HEK293 (cell line): ENCODE measurements around the gene SLC38A10.

ENCODE experiments used
- CTCF ChIA-PET: fragments of 350-600 bp; formaldehyde crosslinking; extraction: SDS; loops from one replicate; lab custom pipeline; 2021; ENCODE audit warnings: antibody characterized with exemption; lab: Yijun Ruan, JAX
- POLR2A ChIA-PET: fragments of 300-600 bp; formaldehyde crosslinking; extraction: SDS; loops from one replicate; lab custom pipeline; 2020; ENCODE audit warnings: antibody characterized with exemption, inconsistent platforms; lab: Yijun Ruan, JAX
- H3K27ac ChIP-seq: fragments of 200-500 bp; sonication (Bioruptor generic); 2 replicates; pipeline ENCODE4 v1.5.1; 2014; ENCODE audit warnings: low read depth, low read length, control low read depth, inconsistent platforms; ENCODE audit errors: extremely low read depth
- H3K36me3 ChIP-seq, 2 experiments: fragments of 200-500 bp in 1 of 2; sonication (Bioruptor generic) in 1 of 2; 1 replicate in 1 of 2; 2 replicates in 1 of 2; pipeline ENCODE4 v1.5.1; 2014 to 2017; ENCODE audit warnings: inconsistent platforms in 2 of 2, low read length in 2 of 2; ENCODE audit not compliant: control insufficient read depth in 2 of 2, insufficient read depth in 1 of 2
- H3K4me1 ChIP-seq: fragments of 200-500 bp; sonication (Bioruptor generic); 2 replicates; pipeline ENCODE4 v1.5.1; 2014; ENCODE audit warnings: mild to moderate bottlenecking, low read length, inconsistent platforms; ENCODE audit not compliant: control insufficient read depth, insufficient read depth
- H3K4me3 ChIP-seq: 2 replicates; pipeline ENCODE4 v1.5.1; 2011; ENCODE audit warnings: low read depth, mild to moderate bottlenecking, control low read depth, low read length, moderate library complexity
- H3K9me3 ChIP-seq: fragments of 200-500 bp; sonication (Bioruptor generic); 2 replicates; pipeline ENCODE4 v1.5.1; 2014; ENCODE audit warnings: low read depth, low read length, inconsistent platforms; ENCODE audit not compliant: control insufficient read depth, insufficient read depth
- HIC1 ChIP-seq: fragments of 450-650 bp; formaldehyde crosslinking; IDR thresholded peaks from 2 replicates; pipeline ENCODE4 v1.5.1; 2016; ENCODE audit warnings: missing biosample characterization, missing genetic modification characterization
- OSR2 ChIP-seq: fragments of 450-650 bp; formaldehyde crosslinking; IDR thresholded peaks from 2 replicates; pipeline ENCODE4 v1.5.1; 2016; ENCODE audit warnings: missing biosample characterization, missing genetic modification characterization
- SCRT1 ChIP-seq: fragments of 450-650 bp; formaldehyde crosslinking; IDR thresholded peaks from 2 replicates; pipeline ENCODE4 v1.5.1; 2016; ENCODE audit warnings: missing biosample characterization, missing genetic modification characterization, borderline replicate concordance
- SCRT2 ChIP-seq: fragments of 450-650 bp; formaldehyde crosslinking; IDR thresholded peaks from 2 replicates; pipeline ENCODE4 v1.5.1; 2016; ENCODE audit warnings: missing biosample characterization, missing genetic modification characterization
- WT1 ChIP-seq: fragments of 450-650 bp; formaldehyde crosslinking; IDR thresholded peaks from 2 replicates; pipeline ENCODE4 v1.5.1; 2016; ENCODE audit warnings: missing biosample characterization, missing genetic modification characterization
- ZBTB6 ChIP-seq: fragments of 450-650 bp; formaldehyde crosslinking; IDR thresholded peaks from 2 replicates; pipeline ENCODE4 v1.5.1; 2017; ENCODE audit warnings: missing biosample characterization, missing genetic modification characterization
- ZIC2 ChIP-seq: fragments of 450-650 bp; formaldehyde crosslinking; IDR thresholded peaks from 2 replicates; pipeline ENCODE4 v1.5.1; 2016; ENCODE audit warnings: missing biosample characterization, missing genetic modification characterization
- ZNF10 ChIP-seq: fragments of 450-650 bp; formaldehyde crosslinking; IDR thresholded peaks from 2 replicates; pipeline ENCODE4 v1.5.1; 2017; ENCODE audit warnings: missing biosample characterization, missing genetic modification characterization
- ZNF138 ChIP-seq: fragments of 450-650 bp; formaldehyde crosslinking; IDR thresholded peaks from 2 replicates; pipeline ENCODE4 v1.5.1; 2016; ENCODE audit warnings: missing biosample characterization, missing genetic modification characterization, borderline replicate concordance
- ZNF146 ChIP-seq: fragments of 450-650 bp; formaldehyde crosslinking; IDR thresholded peaks from 2 replicates; pipeline ENCODE4 v1.5.1; 2016; ENCODE audit warnings: missing biosample characterization, missing genetic modification characterization
- ZNF221 ChIP-seq: fragments of 450-650 bp; formaldehyde crosslinking; IDR thresholded peaks from 2 replicates; pipeline ENCODE4 v1.5.1; 2017; ENCODE audit warnings: missing biosample characterization, missing genetic modification characterization, borderline replicate concordance
- ZNF366 ChIP-seq: fragments of 450-650 bp; formaldehyde crosslinking; conservative IDR thresholded peaks from 2 replicates; pipeline ENCODE4 v1.5.1; 2016; ENCODE audit warnings: missing biosample characterization, missing genetic modification characterization
- ZNF433 ChIP-seq: fragments of 450-650 bp; formaldehyde crosslinking; IDR thresholded peaks from 2 replicates; pipeline ENCODE4 v1.5.1; 2016; ENCODE audit warnings: missing biosample characterization, missing genetic modification characterization, low read depth
- ZNF514 ChIP-seq: fragments of 450-650 bp; formaldehyde crosslinking; IDR thresholded peaks from 2 replicates; pipeline ENCODE4 v1.5.1; 2016; ENCODE audit warnings: missing biosample characterization, missing genetic modification characterization
- ZNF518A ChIP-seq: fragments of 450-650 bp; formaldehyde crosslinking; conservative IDR thresholded peaks from 2 replicates; pipeline ENCODE4 v1.5.1; 2016; ENCODE audit warnings: low read depth, missing biosample characterization, missing genetic modification characterization
- ZNF555 ChIP-seq: fragments of 450-650 bp; formaldehyde crosslinking; conservative IDR thresholded peaks from 2 replicates; pipeline ENCODE4 v1.5.1; 2017; ENCODE audit warnings: missing biosample characterization, mild to moderate bottlenecking, missing genetic modification characterization, inconsistent platforms
- ZNF664 ChIP-seq: fragments of 450-650 bp; formaldehyde crosslinking; IDR thresholded peaks from 2 replicates; pipeline ENCODE4 v1.5.1; 2016; ENCODE audit warnings: missing biosample characterization, missing genetic modification characterization
- ZNF792 ChIP-seq: fragments of 450-650 bp; formaldehyde crosslinking; IDR thresholded peaks from 2 replicates; pipeline ENCODE4 v1.5.1; 2016; ENCODE audit warnings: missing biosample characterization, missing genetic modification characterization
- TF ChIP-seq, protein P1 (sequence below): fragments of 450-650 bp; formaldehyde crosslinking; IDR thresholded peaks from 2 replicates; pipeline ENCODE4 v1.5.1; 2016; ENCODE audit warnings: missing biosample characterization, missing genetic modification characterization, borderline replicate concordance
- TF ChIP-seq, protein P2 (sequence below): fragments of 450-650 bp; formaldehyde crosslinking; IDR thresholded peaks from 2 replicates; pipeline ENCODE4 v1.5.1; 2016; ENCODE audit warnings: missing biosample characterization, missing genetic modification characterization

SLC38A10 gene

DNA sequence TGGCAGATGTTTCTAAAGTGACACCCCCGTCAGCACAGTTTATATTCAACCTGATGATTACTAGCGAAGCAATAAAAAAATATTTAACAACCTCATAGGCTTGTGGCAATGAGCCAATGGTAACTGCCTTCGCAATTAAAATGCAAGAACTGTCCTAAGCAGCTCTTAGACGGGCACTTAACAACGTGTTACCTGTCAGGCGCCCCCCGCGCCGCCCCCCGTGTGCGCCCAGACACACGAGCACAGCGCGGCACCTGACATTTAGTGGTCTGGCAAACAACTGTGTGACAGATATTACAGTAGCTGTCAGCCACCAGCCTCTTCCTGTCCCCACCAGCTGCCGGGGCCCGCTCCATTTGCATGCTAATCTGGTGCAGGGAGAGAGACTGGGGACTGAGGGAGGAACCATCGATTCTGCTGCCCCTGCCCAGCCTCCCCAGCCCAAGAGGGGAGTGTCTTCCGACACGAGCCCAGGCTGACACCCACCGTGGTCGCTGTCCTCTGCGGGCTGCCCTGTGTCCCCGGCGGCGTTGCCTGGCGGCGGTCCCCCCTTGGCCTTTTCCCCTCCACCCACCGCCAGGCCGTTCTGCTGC lies 43.3 kb downstream of the SLC38A10 start (continued):
- TF ChIP-seq HIC1 (tag by site-specific recombination) (no peak), ZNF514 (no peak), ZNF138 (no peak), ZNF10 (tag by site-specific recombination) (peak; percentile 30; the same call in 1 of the 2 replicates), ZNF555 (no peak), ZNF433 (tag by site-specific recombination) (no peak), ZNF518A (no peak), ZNF664 (tag by site-specific recombination) (no peak), OSR2 (peak; percentile 79)

DNA sequence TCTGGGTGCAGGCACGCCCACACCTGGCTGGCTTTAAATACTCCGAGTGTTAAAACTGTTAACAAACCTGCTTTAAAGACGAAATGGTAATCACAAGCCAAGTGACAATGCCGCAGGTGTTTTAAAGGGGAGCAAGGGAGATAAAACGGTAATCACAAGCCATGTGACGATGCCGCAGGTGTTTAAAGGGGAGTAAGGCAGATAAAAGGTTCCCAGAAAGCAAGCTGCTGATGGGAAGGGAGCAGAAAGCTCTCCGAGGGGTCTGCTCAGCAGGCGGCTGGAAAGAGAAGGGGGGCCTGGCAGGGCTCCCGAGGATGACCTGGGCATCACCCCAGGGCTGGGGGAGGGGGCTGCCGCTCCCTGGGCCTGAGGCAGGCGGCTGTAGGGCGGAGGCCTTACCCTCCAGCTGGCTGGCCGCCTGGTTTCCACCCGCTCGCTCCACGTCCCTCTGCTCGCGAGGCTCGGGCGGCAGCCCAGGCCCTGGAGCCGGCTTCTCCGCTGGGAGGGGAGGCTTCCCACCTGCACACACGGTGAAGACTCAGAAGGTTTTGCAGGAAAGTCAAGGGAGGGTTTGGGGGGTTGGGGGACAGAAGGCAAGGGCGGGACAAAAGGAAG lies 43.9 kb downstream of the SLC38A10 start:
- no peak overlapping the region for H3K4me3 ChIP-seq
- peaks cover 0 to 49% of the 10 kb centered on the region in 2 experiments; a peak in 2 of 3 replicates for H3K36me3 ChIP-seq
- H3K9me3 ChIP-seq, result no peaks in the 10 kb centered on the region
- ChIA-PET POLR2A (interaction anchor here (0.5 to 1.4 kb wide), 2 partner anchors 8 to 256 kb away, joined by 3 to 4 read pairs; no protein-coding TSS in a partner anchor), CTCF (interaction anchor here (0.6 to 1.5 kb wide), 4 partner anchors 34 to 350 kb away, joined by 3 to 7 read pairs (median 4); no protein-coding TSS in a partner anchor)
- peaks cover 4% of the 10 kb centered on the region; the same call in 1 of the 2 replicates for H3K4me1 ChIP-seq
- no peak overlapping the region for H3K27ac ChIP-seq
- peak; percentile 37; the same call in 1 of the 2 replicates for TF ChIP-seq ZIC2
- TF ChIP-seq ZNF138, result no peak
- TF ChIP-seq SCRT2 (tag by site-specific recombination), result peak; percentile 86
- TF ChIP-seq ZNF366 (tag by site-specific recombination), result no peak
- TF ChIP-seq, protein P1, sequence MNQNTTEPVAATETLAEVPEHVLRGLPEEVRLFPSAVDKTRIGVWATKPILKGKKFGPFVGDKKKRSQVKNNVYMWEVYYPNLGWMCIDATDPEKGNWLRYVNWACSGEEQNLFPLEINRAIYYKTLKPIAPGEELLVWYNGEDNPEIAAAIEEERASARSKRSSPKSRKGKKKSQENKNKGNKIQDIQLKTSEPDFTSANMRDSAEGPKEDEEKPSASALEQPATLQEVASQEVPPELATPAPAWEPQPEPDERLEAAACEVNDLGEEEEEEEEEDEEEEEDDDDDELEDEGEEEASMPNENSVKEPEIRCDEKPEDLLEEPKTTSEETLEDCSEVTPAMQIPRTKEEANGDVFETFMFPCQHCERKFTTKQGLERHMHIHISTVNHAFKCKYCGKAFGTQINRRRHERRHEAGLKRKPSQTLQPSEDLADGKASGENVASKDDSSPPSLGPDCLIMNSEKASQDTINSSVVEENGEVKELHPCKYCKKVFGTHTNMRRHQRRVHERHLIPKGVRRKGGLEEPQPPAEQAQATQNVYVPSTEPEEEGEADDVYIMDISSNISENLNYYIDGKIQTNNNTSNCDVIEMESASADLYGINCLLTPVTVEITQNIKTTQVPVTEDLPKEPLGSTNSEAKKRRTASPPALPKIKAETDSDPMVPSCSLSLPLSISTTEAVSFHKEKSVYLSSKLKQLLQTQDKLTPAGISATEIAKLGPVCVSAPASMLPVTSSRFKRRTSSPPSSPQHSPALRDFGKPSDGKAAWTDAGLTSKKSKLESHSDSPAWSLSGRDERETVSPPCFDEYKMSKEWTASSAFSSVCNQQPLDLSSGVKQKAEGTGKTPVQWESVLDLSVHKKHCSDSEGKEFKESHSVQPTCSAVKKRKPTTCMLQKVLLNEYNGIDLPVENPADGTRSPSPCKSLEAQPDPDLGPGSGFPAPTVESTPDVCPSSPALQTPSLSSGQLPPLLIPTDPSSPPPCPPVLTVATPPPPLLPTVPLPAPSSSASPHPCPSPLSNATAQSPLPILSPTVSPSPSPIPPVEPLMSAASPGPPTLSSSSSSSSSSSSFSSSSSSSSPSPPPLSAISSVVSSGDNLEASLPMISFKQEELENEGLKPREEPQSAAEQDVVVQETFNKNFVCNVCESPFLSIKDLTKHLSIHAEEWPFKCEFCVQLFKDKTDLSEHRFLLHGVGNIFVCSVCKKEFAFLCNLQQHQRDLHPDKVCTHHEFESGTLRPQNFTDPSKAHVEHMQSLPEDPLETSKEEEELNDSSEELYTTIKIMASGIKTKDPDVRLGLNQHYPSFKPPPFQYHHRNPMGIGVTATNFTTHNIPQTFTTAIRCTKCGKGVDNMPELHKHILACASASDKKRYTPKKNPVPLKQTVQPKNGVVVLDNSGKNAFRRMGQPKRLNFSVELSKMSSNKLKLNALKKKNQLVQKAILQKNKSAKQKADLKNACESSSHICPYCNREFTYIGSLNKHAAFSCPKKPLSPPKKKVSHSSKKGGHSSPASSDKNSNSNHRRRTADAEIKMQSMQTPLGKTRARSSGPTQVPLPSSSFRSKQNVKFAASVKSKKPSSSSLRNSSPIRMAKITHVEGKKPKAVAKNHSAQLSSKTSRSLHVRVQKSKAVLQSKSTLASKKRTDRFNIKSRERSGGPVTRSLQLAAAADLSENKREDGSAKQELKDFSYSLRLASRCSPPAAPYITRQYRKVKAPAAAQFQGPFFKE (tag by site-specific recombination), result no peak
- TF ChIP-seq ZNF221, result no peak
- peak; percentile 55; the same call in 1 of the 2 replicates for TF ChIP-seq SCRT1 (tag by site-specific recombination)
- 0 out of 2 replicates have a peak, but pooled peaks have one; percentile 43 for TF ChIP-seq WT1 (tag by site-specific recombination)
- TF ChIP-seq ZNF792 (tag by site-specific recombination), result no peak
- peak; percentile 43; the same call in 1 of the 2 replicates for TF ChIP-seq ZBTB6 (tag by site-specific recombination)
- TF ChIP-seq, protein P2, sequence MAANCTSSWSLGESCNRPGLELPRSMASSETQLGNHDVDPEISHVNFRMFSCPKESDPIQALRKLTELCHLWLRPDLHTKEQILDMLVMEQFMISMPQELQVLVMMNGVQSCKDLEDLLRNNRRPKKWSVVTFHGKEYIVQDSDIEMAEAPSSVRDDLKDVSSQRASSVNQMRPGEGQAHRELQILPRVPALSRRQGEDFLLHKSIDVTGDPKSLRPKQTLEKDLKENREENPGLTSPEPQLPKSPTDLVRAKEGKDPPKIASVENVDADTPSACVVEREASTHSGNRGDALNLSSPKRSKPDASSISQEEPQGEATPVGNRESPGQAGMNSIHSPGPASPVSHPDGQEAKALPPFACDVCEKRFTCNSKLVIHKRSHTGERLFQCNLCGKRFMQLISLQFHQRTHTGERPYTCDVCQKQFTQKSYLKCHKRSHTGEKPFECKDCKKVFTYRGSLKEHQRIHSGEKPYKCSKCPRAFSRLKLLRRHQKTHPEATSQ (tag by site-specific recombination), result no peak
- TF ChIP-seq ZNF146, result no peak
